Adipocyte (in vitro differentiated cells): ENCODE data around the gene ADAP1.

Experiments
- DNase-seq: peaks from one replicate; pipeline ENCODE4 v3.0.0-alpha.2; 2015; ENCODE audit warnings: low read depth
- H3K27me3 ChIP-seq: replicated peaks from 2 replicates; pipeline ENCODE4 v1.7.0; 2013; ENCODE audit warnings: mild to moderate bottlenecking, low read length, moderate library complexity; ENCODE audit not compliant: control insufficient read depth, insufficient read depth
- H3K36me3 ChIP-seq: 2 replicates; pipeline ENCODE4 v1.7.0; 2013; ENCODE audit warnings: low read length, mild to moderate bottlenecking, moderate library complexity; ENCODE audit not compliant: control insufficient read depth, insufficient read depth, severe bottlenecking
- H3K4me1 ChIP-seq: 2 replicates; pipeline ENCODE4 v1.7.0; 2013; ENCODE audit warnings: mild to moderate bottlenecking, low read length, moderate library complexity; ENCODE audit not compliant: control insufficient read depth, insufficient read depth
- H3K4me3 ChIP-seq: 2 replicates; pipeline ENCODE4 v1.7.0; 2013; ENCODE audit warnings: mild to moderate bottlenecking, low read length, moderate library complexity
- H3K9ac ChIP-seq: 2 replicates; pipeline ENCODE4 v1.7.0; 2013; ENCODE audit warnings: mild to moderate bottlenecking, low read length, moderate library complexity
- H3K9me3 ChIP-seq: 2 replicates; pipeline ENCODE4 v1.7.0; 2013; ENCODE audit warnings: mild to moderate bottlenecking, low read length, moderate library complexity; ENCODE audit not compliant: control insufficient read depth

Gene ADAP1

GRCh38 chr7:985915-986741 lies 31.6 kb upstream of the ADAP1 start:
- Histone ChIP-seq H3K4me3 (no peak overlapping the region), H3K9me3 (no peaks in the 10 kb centered on the region), H3K4me1 (no peaks in the 10 kb centered on the region), H3K9ac (no peak overlapping the region), H3K36me3 (no peaks in the 10 kb centered on the region), H3K27me3 (peaks cover 12% of the 10 kb centered on the region)
- no peak for DNase-seq

DNA sequence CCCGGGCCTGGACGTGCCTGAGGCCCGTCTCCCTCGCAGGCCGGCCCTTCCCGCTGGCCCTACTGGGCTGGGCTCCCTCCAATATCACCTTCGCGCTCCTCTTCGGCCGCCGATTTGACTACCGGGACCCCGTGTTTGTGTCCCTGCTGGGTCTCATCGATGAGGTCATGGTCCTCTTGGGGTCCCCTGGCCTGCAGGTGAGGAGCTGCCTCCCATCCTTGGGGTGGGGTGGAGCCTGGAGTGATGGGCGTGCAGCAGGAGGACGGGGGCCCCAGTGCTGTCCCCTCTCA lies 30.6 kb upstream of the ADAP1 start:
- Histone ChIP-seq H3K36me3 (no peaks in the 10 kb centered on the region), H3K9ac (no peak overlapping the region), H3K4me3 (no peak overlapping the region), H3K4me1 (no peaks in the 10 kb centered on the region), H3K9me3 (no peaks in the 10 kb centered on the region), H3K27me3 (peaks cover 9% of the 10 kb centered on the region)
- no peak for DNase-seq

- Histone ChIP-seq H3K4me1 (no peaks in the 10 kb centered on the region), H3K4me3 (no peak overlapping the region), H3K9ac (no peak overlapping the region), H3K36me3 (no peaks in the 10 kb centered on the region), H3K27me3 (peaks cover 9% of the 10 kb centered on the region), H3K9me3 (no peaks in the 10 kb centered on the region)
- DNase-seq, result no peak
Measured at GRCh38 chr7:984361-985126, 30.1 kb upstream of the ADAP1 start.

GRCh38 chr7:983616-984071 lies 29.2 kb upstream of the ADAP1 start:
- no peaks in the 10 kb centered on the region for H3K4me1 ChIP-seq
- H3K36me3 ChIP-seq, result no peaks in the 10 kb centered on the region
- peaks cover 9% of the 10 kb centered on the region for H3K27me3 ChIP-seq
- DNase-seq, result no peak
- H3K4me3 ChIP-seq, result no peak overlapping the region
- H3K9me3 ChIP-seq, result no peaks in the 10 kb centered on the region
- no peak overlapping the region for H3K9ac ChIP-seq

DNA sequence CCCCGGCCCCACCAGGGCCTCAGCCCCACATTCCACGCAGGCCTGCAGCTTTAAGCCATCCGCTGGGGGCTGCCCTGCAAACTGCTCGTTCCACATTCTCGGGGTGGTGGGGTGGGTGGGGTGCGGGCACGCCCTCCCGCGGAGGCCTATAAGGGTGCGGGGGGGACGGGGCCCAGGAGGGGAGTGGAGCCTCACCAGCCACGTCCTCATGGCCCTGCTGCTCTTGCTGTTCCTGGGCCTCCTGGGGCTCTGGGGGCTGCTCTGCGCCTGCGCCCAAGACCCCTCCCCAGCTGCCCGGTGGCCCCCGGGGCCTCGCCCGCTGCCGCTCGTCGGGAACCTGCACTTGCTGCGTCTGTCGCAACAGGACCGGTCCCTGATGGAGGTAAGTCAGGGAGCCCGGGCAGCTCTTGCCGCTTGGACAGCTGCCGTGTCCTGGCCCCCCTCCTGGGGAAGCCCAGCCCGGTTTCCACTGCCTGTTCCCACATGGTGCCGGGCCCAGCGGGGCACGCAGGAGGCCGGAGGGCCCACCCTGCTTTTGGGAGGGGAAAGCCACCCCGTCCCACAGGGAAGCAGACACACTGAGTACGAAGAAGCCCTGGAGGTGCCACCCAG lies 28.6 kb upstream of the ADAP1 start, which contains the start of gene CYP2W1:
TSS of gene CYP2W1 (plus strand) at position 178 of the 612 bp plus-strand sequence. CDS start at position 209, 31 bp downstream.
- no peaks in the 10 kb centered on the region for H3K9me3 ChIP-seq
- H3K4me3 ChIP-seq, result no peak within 1 kb of the TSS
- H3K4me1 ChIP-seq, result no peaks in the 10 kb centered on the region
- DNase-seq, result no peak
- H3K9ac ChIP-seq, result no peak within 1 kb of the TSS
- peaks cover 9% of the 10 kb centered on the region for H3K27me3 ChIP-seq
- H3K36me3 ChIP-seq, result no peaks in the 10 kb centered on the region

- H3K4me1 ChIP-seq, result no peaks in the 10 kb centered on the region
- DNase-seq, result no peak
- no peak overlapping the region for H3K9ac ChIP-seq
- H3K36me3 ChIP-seq, result no peaks in the 10 kb centered on the region
- H3K9me3 ChIP-seq, result no peaks in the 10 kb centered on the region
- no peak overlapping the region for H3K4me3 ChIP-seq
- peaks cover 9% of the 10 kb centered on the region for H3K27me3 ChIP-seq
Measured at GRCh38 chr7:982511-983003, 28.1 kb upstream of the ADAP1 start.

DNA sequence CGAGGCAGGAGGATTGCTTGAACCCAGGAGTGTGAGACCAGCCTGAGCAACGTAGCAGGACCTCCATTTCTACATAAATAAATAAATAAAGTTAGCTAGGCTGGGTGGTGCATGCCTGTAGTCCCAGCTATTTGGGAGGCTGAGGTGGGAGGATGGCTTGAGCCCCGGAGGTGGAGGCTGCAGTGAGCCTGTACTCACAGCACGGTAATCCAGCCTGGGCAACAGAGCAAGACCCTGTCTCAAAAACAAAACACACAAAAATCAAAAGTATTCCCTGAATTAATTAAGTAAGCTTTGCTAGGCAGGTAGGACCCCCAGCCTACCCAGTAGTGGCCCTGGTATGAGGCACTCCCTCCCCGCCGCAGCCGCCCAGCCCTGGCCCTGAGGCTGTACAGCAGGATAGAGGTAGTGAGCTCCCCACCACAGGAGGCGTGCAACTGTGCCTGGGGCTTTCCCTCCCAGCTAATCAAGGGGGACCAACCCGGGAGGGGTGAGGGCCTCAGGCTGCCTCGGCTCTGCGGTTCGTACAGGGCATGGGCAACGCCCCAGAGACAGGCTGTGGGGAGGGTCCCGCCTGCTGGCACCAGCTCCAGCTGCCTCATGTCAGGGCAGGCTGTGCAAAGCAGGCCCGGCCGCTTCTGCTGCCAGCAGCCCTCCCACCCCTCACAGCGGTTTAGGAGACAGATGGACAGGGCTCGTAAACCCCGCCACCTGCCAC lies 27.5 kb upstream of the ADAP1 start:
- Histone ChIP-seq H3K36me3 (no peaks in the 10 kb centered on the region), H3K27me3 (peaks cover 9% of the 10 kb centered on the region), H3K4me3 (no peak overlapping the region), H3K9ac (no peak overlapping the region), H3K9me3 (no peaks in the 10 kb centered on the region), H3K4me1 (no peaks in the 10 kb centered on the region)
- DNase-seq, result no peak

DNA sequence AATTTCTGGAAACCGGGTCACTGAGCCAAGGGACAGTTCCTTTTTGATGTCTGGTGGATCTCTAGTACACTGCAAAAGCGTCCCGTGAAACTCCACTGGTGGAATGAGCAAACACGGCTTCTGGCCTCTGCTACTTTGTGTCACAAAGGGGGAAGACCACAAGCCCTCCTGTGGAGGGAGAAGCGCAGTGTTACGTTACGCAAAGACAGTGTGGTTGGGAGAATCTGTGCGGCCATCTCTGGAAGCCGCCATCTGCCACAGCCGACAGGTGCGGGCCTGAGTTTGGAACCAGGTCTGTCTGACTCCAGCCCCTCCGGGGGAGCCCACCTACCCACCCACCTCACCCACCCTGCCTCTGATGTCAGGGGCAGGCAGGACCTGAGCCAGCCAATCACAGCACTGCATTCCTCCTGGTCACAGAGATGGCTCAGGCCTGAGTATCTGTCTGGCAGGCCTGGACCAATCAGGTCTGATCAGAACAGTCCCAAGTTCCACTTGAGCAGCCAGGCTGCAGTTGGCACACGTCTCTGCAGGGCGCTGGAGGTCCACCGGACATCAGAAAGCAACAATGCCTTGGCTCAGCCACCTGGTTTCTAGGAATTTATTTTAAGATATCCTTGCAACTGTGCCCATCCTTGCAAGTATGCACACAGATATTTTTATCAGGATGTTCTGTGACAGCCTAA lies 25.5 kb upstream of the ADAP1 start:
- H3K9ac ChIP-seq, result no peak overlapping the region
- no peak for DNase-seq
- no peaks in the 10 kb centered on the region for H3K9me3 ChIP-seq
- no peaks in the 10 kb centered on the region for H3K4me1 ChIP-seq
- no peaks in the 10 kb centered on the region for H3K27me3 ChIP-seq
- H3K36me3 ChIP-seq, result no peaks in the 10 kb centered on the region
- no peak overlapping the region for H3K4me3 ChIP-seq

- Histone ChIP-seq H3K4me3 (no peak overlapping the region), H3K9me3 (no peaks in the 10 kb centered on the region), H3K36me3 (no peaks in the 10 kb centered on the region), H3K9ac (no peak overlapping the region), H3K27me3 (no peaks in the 10 kb centered on the region), H3K4me1 (peaks cover 2% of the 10 kb centered on the region)
- no peak for DNase-seq
Measured at GRCh38 chr7:979151-979550, 24.7 kb upstream of the ADAP1 start.

DNA sequence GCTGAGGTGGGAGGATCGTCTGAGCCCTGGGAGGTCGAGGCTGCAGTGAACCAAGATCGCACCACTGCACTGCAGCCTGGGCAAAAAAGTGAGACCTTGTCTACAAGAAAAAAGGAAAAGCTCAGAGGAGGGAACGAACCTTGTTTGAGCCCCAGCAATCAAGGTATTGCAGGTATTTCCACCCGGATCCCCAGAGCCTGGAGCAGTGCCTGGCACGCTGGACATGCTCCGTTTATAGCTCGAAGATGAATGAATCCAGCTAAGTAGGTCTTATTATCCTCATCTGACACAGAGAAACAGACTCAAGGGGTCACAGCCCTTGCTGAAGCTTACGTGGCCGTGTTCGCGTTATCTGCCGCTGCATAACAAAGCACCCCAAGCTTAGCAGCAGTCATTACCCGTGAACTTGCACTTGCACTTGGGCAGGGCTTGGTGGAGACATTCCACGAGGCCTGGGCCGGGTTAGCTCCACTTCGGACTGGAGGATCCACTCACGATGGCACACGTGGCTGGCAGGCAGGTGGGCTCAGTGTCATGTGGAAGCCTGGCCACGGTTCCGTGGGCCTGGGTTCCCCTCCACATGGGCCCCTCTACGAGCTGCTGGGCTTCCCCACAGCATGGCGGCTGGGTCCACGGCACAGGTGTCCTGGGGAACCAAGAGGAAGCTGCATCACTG lies 24.1 kb upstream of the ADAP1 start:
- H3K9ac ChIP-seq, result no peak overlapping the region
- no peaks in the 10 kb centered on the region for H3K27me3 ChIP-seq
- no peak overlapping the region for H3K4me3 ChIP-seq
- no peak for DNase-seq
- H3K9me3 ChIP-seq, result no peaks in the 10 kb centered on the region
- peaks cover 6% of the 10 kb centered on the region for H3K4me1 ChIP-seq
- no peaks in the 10 kb centered on the region for H3K36me3 ChIP-seq
